ENCODE data around the gene EHBP1L1. TPM values are rescaled to one million over a fixed set of nuclear protein-coding genes. Genes with fewer than 3 reads are reported as not detected.

EHBP1L1 gene
- total RNA-seq, 1 experiment from 2014 or later: 105 TPM

GRCh38 chr11:65606876-65607613, 31.2 kb downstream of the EHBP1L1 start:
- ChIA-PET CTCF (interaction anchor here (2.7 kb wide), 1 partner anchor 13 kb away, joined by 13 read pairs; no protein-coding TSS in a partner anchor), POLR2A (interaction anchor here (1.4 to 1.5 kb wide), 2 partner anchors 8 to 31 kb away, joined by 3 to 5 read pairs; partner anchors contain the start of genes PCNX3 and SIPA1), RAD21 (ENCODE audit: low non-redundant PET in 1 of 2, low total read pairs in 2 of 2, uncharacterized antibody in 2 of 2, unreplicated experiment in 2 of 2) (interaction anchor here in 1 of 2 experiments (0.5 kb wide), 1 partner anchor 67 kb away, joined by 3 read pairs; no protein-coding TSS in a partner anchor)
- H3K4me1 ChIP-seq (ENCODE audit: control insufficient read depth in 1 of 2, insufficient read depth in 2 of 2, low read length in 2 of 2): peaks cover 8 to 44% of the 10 kb centered on the region in 2 experiments; a peak in 3 of 4 replicates
- DNase-seq (ENCODE audit: low read depth, low spot score) (peak; percentile 89), ATAC-seq (peak; percentile 98)
- H3K4me3 ChIP-seq (replicated peaks in 1 of 2; ENCODE audit: low read depth in 1 of 2, low read length in 2 of 2): peak overlapping the region; percentile 7 to 35; a peak in 3 of 4 replicates
- peak overlapping the region; percentile 67 for H3K27ac ChIP-seq (ENCODE audit: low read depth, low read length)
- H3K27me3 ChIP-seq (ENCODE audit: insufficient read depth, low read length): no peaks in the 10 kb centered on the region
- no peaks in the 10 kb centered on the region for H4K20me1 ChIP-seq (ENCODE audit: insufficient read depth)
- intact Hi-C loops (cut with micrococcal nuclease): no loop called here
- BruUV-seq (replicated peaks): no TSS peak
- H3K9ac ChIP-seq (ENCODE audit: low read length): peak overlapping the region; percentile 43
- peaks cover 23% of the 10 kb centered on the region for H3K79me2 ChIP-seq (ENCODE audit: insufficient read depth, low read length)
- no peaks in the 10 kb centered on the region for H3K9me3 ChIP-seq (ENCODE audit: control insufficient read depth in 1 of 2, insufficient read depth in 1 of 2, low read depth in 1 of 2, low read length in 2 of 2)
- TF ChIP-seq EZH2 (IDR thresholded peaks at IDR 0.05): no peak
- TF ChIP-seq ATF3 (IDR thresholded peaks at IDR 0.05): no peak
- no peak for TF ChIP-seq REST (IDR thresholded peaks at IDR 0.05; ENCODE audit: low read depth)
- TF ChIP-seq POLR2AphosphoS5 (IDR thresholded peaks at IDR 0.05; ENCODE audit: low read depth, low read length): peak; percentile 42; the same call in 1 of the 2 replicates
- TF ChIP-seq RAD21 (IDR thresholded peaks at IDR 0.05; ENCODE audit: low read depth): no peak
- no peak for TF ChIP-seq SIN3A (IDR thresholded peaks at IDR 0.05; ENCODE audit: low read depth)
- no peak overlapping the region for H2AFZ ChIP-seq (ENCODE audit: low read depth, low read length, poor library complexity, severe bottlenecking)
- H3K9me2 ChIP-seq (ENCODE audit: insufficient read depth): no peaks in the 10 kb centered on the region
- H3K36me3 ChIP-seq (ENCODE audit: control insufficient read depth in 1 of 2, insufficient read depth in 2 of 2, low read length in 2 of 2): peaks cover 14 to 20% of the 10 kb centered on the region in 2 experiments; a peak in 3 of 4 replicates
- H3K4me2 ChIP-seq (ENCODE audit: low read length): peak overlapping the region; percentile 68
